GM23338 (cell line): ENCODE measurements around the gene PCSK6. TPM values are rescaled to one million over a fixed set of nuclear protein-coding genes. Genes with fewer than 3 reads are reported as not detected.

ENCODE experiments used
- ATAC-seq: fragments of 200-7000 bp; cut with Tn5 transposase; 3 replicates; pipeline ENCODE4 v1.9.1; 2020
- DNase-seq: peaks from one replicate; pipeline ENCODE4 v3.0.0-alpha.2; 2015; ENCODE audit warnings: low spot score
- H2AFZ ChIP-seq: fragments of 200-600 bp; sonication (generic); 2 replicates; pipeline ENCODE4 v1.8.0; 2016; ENCODE audit warnings: antibody characterized with exemption, mild to moderate bottlenecking, moderate library complexity
- H3F3A ChIP-seq: fragments of 200-600 bp; sonication (generic); replicated peaks from 2 replicates; pipeline ENCODE4 v1.8.0; 2017; ENCODE audit warnings: antibody characterized with exemption, mixed run types, low read depth
- H3K27ac ChIP-seq: fragments of 200-600 bp; sonication (generic); 2 replicates; pipeline ENCODE4 v1.6.1; 2016; ENCODE audit warnings: low read depth
- H3K27me3 ChIP-seq: fragments of 200-600 bp; sonication (generic); 2 replicates; pipeline ENCODE4 v1.8.0; 2016; ENCODE audit warnings: mild to moderate bottlenecking, mixed run types, moderate library complexity; ENCODE audit not compliant: insufficient read depth
- H3K36me3 ChIP-seq: fragments of 200-600 bp; sonication (generic); 2 replicates; pipeline ENCODE4 v1.8.0; 2016; ENCODE audit warnings: mild to moderate bottlenecking; ENCODE audit not compliant: insufficient read depth
- H3K4me1 ChIP-seq: fragments of 200-600 bp; sonication (generic); 2 replicates; pipeline ENCODE4 v1.8.0; 2016; ENCODE audit warnings: mild to moderate bottlenecking, moderate library complexity; ENCODE audit not compliant: insufficient read depth
- H3K4me2 ChIP-seq: fragments of 200-600 bp; sonication (generic); 2 replicates; pipeline ENCODE4 v1.7.1; 2017; ENCODE audit warnings: mixed run types
- H3K4me3 ChIP-seq: fragments of 200-600 bp; sonication (generic); 2 replicates; pipeline ENCODE4 v1.6.1; 2016; ENCODE audit warnings: mixed run types
- H3K79me2 ChIP-seq: fragments of 200-600 bp; sonication (generic); replicated peaks from 2 replicates; pipeline ENCODE4 v1.8.0; 2017; ENCODE audit warnings: mild to moderate bottlenecking; ENCODE audit not compliant: insufficient read depth
- H3K9me2 ChIP-seq: fragments of 200-600 bp; sonication (generic); 2 replicates; pipeline ENCODE4 v1.8.0; 2017; ENCODE audit not compliant: insufficient read depth
- H4K20me1 ChIP-seq: fragments of 200-600 bp; sonication (generic); replicated peaks from 2 replicates; pipeline ENCODE4 v1.8.0; 2017; ENCODE audit warnings: mild to moderate bottlenecking; ENCODE audit not compliant: insufficient read depth
- H3K27ac Mint-ChIP-seq: 2 replicates; pipeline ENCODE4 v1.8.0; 2020; ENCODE audit warnings: inconsistent platforms, mild to moderate bottlenecking, moderate library complexity, mixed read lengths
- H3K27me3 Mint-ChIP-seq: 3 replicates; pipeline ENCODE4 v1.8.0; 2022; ENCODE audit warnings: low read depth, mild to moderate bottlenecking, moderate library complexity, mixed read lengths, inconsistent platforms; ENCODE audit not compliant: insufficient read depth, poor library complexity
- H3K36me3 Mint-ChIP-seq: 3 replicates; pipeline ENCODE4 v1.8.0; 2021; ENCODE audit warnings: low read depth, mild to moderate bottlenecking, inconsistent platforms, moderate library complexity, mixed read lengths
- H3K4me1 Mint-ChIP-seq: 3 replicates; pipeline ENCODE4 v1.8.0; 2020; ENCODE audit warnings: mild to moderate bottlenecking, inconsistent platforms, mixed read lengths
- H3K4me3 Mint-ChIP-seq: 3 replicates; pipeline ENCODE4 v1.8.0; 2021; ENCODE audit warnings: moderate library complexity, mild to moderate bottlenecking, inconsistent platforms, mixed read lengths
- H3K9me3 Mint-ChIP-seq: 3 replicates; pipeline ENCODE4 v1.8.0; 2020; ENCODE audit warnings: moderate library complexity, mild to moderate bottlenecking, inconsistent platforms, mixed read lengths
- CREB1 ChIP-seq: fragments of 250-450 bp; sonication (Bioruptor Pico); IDR thresholded peaks from 2 replicates; pipeline ENCODE4 v1.5.0; 2020; ENCODE audit warnings: low read depth, mild to moderate bottlenecking, moderate library complexity
- EZH2 ChIP-seq: fragments of 200-600 bp; sonication (generic); IDR thresholded peaks from one replicate; pipeline ENCODE4 v1.8.0; 2017; ENCODE audit warnings: antibody characterized with exemption, mild to moderate bottlenecking, low read depth; ENCODE audit not compliant: unreplicated experiment
- EZH2phosphoT487 ChIP-seq: fragments of 200-600 bp; sonication (generic); IDR thresholded peaks from one replicate; pipeline ENCODE4 v1.8.1; 2018; ENCODE audit warnings: antibody characterized with exemption; ENCODE audit not compliant: unreplicated experiment
- JUNB ChIP-seq: IDR thresholded peaks from one replicate; pipeline ENCODE4 v1.6.1; 2016; ENCODE audit warnings: antibody characterized with exemption; ENCODE audit not compliant: unreplicated experiment
- NANOG ChIP-seq: IDR thresholded peaks from 2 replicates; pipeline ENCODE4 v1.6.1; 2016; ENCODE audit warnings: antibody characterized with exemption, borderline replicate concordance
- POLR2AphosphoS5 ChIP-seq: IDR thresholded peaks from 2 replicates; pipeline ENCODE4 v1.6.1; 2016; ENCODE audit warnings: antibody characterized with exemption, low read depth
- STAT1 ChIP-seq: IDR thresholded peaks from one replicate; pipeline ENCODE4 v1.6.1; 2016; ENCODE audit warnings: antibody characterized with exemption; ENCODE audit not compliant: unreplicated experiment
- ZNF114 ChIP-seq: fragments of 250-450 bp; sonication (Bioruptor Pico); IDR thresholded peaks from 2 replicates; pipeline ENCODE4 v1.5.0; 2020; ENCODE audit warnings: mild to moderate bottlenecking, moderate library complexity
- ZNF331 ChIP-seq: fragments of 250-450 bp; sonication (Bioruptor Pico); IDR thresholded peaks from 2 replicates; pipeline ENCODE4 v1.5.0; 2020; ENCODE audit warnings: low read depth, mild to moderate bottlenecking, moderate library complexity
- polyA plus RNA-seq: library from polyadenylated mRNA; unstranded; fragments of >200 nt; fragmentation: Nextera tagmentation; extraction: Ambion mirVana; gene quantifications from 2 replicates; pipeline ENCODE4 v1.2.1, GENCODE V29; 2016
- total RNA-seq: library from RNA; depleted of rRNA; stranded (reverse); fragments of >200 nt; shearing (Covaris generic); gene quantifications from 2 replicates; pipeline ENCODE4 v1.2.3, GENCODE V29; 2014
- TF ChIP-seq, protein P1 (sequence below): IDR thresholded peaks from 2 replicates; pipeline ENCODE4 v1.6.1; 2016; ENCODE audit warnings: antibody characterized with exemption
- TF ChIP-seq, protein P2 (sequence below), 2 experiments: fragments of 200-600 bp in 1 of 2; sonication (generic) in 1 of 2; conservative IDR thresholded peaks; 2 replicates each; pipeline versions ENCODE4 v1.5.1 to v1.6.1; 2016 to 2017; ENCODE audit warnings: antibody characterized with exemption in 2 of 2, low read depth in 2 of 2, mild to moderate bottlenecking in 2 of 2, moderate library complexity in 1 of 2
- TF ChIP-seq, protein P3 (sequence below): IDR thresholded peaks from one replicate; pipeline ENCODE4 v1.6.1; 2018; ENCODE audit warnings: antibody characterized with exemption; ENCODE audit not compliant: unreplicated experiment
- TF ChIP-seq, protein P4 (sequence below): fragments of 250-450 bp; sonication (Bioruptor Pico); IDR thresholded peaks from 2 replicates; pipeline ENCODE4 v1.5.0; 2020; ENCODE audit warnings: mild to moderate bottlenecking, moderate library complexity

PCSK6 gene
- total and polyA plus RNA-seq, 2 experiments from 2014 or later: 1.7 to 6.7 TPM

DNA sequence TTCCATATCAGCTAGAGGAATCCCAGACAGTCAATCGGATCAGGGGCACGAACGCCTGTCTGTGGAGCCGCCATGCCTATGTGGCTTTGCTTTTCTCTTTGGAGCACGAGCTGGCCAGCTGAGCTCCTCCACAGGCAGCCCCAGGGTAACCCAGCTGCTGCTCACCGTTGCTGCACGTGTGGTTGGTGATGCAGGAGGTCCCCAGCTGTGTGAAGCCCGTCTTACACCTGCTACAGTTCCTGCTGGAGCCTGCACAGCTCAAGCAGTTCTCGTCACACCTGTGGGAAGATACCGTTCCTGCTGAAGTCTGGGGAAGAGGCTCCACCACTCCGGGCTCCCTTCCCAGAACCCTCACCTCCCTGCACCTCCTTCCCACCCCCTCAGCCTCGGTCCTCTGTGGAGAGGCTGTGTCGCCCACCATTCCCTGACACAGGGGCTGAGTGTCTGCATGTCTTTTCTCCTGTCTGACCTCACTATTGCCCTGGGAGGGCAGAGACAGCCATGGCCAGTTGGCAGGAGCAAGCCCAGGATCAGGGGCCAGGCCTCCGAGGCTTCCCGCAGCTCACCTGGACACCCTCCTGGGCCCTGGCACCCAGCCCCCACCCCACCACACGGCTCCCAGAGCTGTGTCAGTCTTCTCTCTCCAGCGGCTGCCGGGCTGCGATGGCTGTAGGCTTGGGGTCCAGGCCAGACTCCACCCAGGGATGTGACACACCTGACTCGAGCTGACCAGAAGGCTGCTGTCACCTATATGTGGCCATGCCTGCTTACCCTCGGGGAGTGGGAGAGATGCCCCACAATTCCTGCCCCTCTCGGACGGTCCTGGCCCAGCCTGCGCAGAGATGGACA lies 182.2 kb downstream of the PCSK6 start:
- Histone ChIP-seq H2AFZ (no peak overlapping the region), H3K27ac (no peak overlapping the region), H4K20me1 (no peaks in the 10 kb centered on the region), H3K4me1 (no peaks in the 10 kb centered on the region), H3K36me3 (no peaks in the 10 kb centered on the region), H3K4me2 (no peak overlapping the region), H3K79me2 (no peaks in the 10 kb centered on the region), H3K27me3 (no peaks in the 10 kb centered on the region), H3K4me3 (no peak overlapping the region), H3F3A (no peaks in the 10 kb centered on the region), H3K9me2 (no peaks in the 10 kb centered on the region)
- TF ChIP-seq ZNF331 (CRISPR knock-in tag) (no peak), EZH2 (no peak), NANOG (no peak), CREB1 (no peak), STAT1 (no peak), ZNF114 (no peak), JUNB (no peak), POLR2AphosphoS5 (no peak), EZH2phosphoT487 (no peak)
- TF ChIP-seq, protein P1, sequence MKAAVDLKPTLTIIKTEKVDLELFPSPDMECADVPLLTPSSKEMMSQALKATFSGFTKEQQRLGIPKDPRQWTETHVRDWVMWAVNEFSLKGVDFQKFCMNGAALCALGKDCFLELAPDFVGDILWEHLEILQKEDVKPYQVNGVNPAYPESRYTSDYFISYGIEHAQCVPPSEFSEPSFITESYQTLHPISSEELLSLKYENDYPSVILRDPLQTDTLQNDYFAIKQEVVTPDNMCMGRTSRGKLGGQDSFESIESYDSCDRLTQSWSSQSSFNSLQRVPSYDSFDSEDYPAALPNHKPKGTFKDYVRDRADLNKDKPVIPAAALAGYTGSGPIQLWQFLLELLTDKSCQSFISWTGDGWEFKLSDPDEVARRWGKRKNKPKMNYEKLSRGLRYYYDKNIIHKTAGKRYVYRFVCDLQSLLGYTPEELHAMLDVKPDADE: no peak
- TF ChIP-seq, protein P2, sequence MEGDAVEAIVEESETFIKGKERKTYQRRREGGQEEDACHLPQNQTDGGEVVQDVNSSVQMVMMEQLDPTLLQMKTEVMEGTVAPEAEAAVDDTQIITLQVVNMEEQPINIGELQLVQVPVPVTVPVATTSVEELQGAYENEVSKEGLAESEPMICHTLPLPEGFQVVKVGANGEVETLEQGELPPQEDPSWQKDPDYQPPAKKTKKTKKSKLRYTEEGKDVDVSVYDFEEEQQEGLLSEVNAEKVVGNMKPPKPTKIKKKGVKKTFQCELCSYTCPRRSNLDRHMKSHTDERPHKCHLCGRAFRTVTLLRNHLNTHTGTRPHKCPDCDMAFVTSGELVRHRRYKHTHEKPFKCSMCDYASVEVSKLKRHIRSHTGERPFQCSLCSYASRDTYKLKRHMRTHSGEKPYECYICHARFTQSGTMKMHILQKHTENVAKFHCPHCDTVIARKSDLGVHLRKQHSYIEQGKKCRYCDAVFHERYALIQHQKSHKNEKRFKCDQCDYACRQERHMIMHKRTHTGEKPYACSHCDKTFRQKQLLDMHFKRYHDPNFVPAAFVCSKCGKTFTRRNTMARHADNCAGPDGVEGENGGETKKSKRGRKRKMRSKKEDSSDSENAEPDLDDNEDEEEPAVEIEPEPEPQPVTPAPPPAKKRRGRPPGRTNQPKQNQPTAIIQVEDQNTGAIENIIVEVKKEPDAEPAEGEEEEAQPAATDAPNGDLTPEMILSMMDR (conservative IDR thresholded peaks at IDR 0.05; ENCODE audit: low read depth in 2 of 2): no peak
- TF ChIP-seq, protein P3, sequence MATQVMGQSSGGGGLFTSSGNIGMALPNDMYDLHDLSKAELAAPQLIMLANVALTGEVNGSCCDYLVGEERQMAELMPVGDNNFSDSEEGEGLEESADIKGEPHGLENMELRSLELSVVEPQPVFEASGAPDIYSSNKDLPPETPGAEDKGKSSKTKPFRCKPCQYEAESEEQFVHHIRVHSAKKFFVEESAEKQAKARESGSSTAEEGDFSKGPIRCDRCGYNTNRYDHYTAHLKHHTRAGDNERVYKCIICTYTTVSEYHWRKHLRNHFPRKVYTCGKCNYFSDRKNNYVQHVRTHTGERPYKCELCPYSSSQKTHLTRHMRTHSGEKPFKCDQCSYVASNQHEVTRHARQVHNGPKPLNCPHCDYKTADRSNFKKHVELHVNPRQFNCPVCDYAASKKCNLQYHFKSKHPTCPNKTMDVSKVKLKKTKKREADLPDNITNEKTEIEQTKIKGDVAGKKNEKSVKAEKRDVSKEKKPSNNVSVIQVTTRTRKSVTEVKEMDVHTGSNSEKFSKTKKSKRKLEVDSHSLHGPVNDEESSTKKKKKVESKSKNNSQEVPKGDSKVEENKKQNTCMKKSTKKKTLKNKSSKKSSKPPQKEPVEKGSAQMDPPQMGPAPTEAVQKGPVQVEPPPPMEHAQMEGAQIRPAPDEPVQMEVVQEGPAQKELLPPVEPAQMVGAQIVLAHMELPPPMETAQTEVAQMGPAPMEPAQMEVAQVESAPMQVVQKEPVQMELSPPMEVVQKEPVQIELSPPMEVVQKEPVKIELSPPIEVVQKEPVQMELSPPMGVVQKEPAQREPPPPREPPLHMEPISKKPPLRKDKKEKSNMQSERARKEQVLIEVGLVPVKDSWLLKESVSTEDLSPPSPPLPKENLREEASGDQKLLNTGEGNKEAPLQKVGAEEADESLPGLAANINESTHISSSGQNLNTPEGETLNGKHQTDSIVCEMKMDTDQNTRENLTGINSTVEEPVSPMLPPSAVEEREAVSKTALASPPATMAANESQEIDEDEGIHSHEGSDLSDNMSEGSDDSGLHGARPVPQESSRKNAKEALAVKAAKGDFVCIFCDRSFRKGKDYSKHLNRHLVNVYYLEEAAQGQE: no peak
- TF ChIP-seq, protein P4, sequence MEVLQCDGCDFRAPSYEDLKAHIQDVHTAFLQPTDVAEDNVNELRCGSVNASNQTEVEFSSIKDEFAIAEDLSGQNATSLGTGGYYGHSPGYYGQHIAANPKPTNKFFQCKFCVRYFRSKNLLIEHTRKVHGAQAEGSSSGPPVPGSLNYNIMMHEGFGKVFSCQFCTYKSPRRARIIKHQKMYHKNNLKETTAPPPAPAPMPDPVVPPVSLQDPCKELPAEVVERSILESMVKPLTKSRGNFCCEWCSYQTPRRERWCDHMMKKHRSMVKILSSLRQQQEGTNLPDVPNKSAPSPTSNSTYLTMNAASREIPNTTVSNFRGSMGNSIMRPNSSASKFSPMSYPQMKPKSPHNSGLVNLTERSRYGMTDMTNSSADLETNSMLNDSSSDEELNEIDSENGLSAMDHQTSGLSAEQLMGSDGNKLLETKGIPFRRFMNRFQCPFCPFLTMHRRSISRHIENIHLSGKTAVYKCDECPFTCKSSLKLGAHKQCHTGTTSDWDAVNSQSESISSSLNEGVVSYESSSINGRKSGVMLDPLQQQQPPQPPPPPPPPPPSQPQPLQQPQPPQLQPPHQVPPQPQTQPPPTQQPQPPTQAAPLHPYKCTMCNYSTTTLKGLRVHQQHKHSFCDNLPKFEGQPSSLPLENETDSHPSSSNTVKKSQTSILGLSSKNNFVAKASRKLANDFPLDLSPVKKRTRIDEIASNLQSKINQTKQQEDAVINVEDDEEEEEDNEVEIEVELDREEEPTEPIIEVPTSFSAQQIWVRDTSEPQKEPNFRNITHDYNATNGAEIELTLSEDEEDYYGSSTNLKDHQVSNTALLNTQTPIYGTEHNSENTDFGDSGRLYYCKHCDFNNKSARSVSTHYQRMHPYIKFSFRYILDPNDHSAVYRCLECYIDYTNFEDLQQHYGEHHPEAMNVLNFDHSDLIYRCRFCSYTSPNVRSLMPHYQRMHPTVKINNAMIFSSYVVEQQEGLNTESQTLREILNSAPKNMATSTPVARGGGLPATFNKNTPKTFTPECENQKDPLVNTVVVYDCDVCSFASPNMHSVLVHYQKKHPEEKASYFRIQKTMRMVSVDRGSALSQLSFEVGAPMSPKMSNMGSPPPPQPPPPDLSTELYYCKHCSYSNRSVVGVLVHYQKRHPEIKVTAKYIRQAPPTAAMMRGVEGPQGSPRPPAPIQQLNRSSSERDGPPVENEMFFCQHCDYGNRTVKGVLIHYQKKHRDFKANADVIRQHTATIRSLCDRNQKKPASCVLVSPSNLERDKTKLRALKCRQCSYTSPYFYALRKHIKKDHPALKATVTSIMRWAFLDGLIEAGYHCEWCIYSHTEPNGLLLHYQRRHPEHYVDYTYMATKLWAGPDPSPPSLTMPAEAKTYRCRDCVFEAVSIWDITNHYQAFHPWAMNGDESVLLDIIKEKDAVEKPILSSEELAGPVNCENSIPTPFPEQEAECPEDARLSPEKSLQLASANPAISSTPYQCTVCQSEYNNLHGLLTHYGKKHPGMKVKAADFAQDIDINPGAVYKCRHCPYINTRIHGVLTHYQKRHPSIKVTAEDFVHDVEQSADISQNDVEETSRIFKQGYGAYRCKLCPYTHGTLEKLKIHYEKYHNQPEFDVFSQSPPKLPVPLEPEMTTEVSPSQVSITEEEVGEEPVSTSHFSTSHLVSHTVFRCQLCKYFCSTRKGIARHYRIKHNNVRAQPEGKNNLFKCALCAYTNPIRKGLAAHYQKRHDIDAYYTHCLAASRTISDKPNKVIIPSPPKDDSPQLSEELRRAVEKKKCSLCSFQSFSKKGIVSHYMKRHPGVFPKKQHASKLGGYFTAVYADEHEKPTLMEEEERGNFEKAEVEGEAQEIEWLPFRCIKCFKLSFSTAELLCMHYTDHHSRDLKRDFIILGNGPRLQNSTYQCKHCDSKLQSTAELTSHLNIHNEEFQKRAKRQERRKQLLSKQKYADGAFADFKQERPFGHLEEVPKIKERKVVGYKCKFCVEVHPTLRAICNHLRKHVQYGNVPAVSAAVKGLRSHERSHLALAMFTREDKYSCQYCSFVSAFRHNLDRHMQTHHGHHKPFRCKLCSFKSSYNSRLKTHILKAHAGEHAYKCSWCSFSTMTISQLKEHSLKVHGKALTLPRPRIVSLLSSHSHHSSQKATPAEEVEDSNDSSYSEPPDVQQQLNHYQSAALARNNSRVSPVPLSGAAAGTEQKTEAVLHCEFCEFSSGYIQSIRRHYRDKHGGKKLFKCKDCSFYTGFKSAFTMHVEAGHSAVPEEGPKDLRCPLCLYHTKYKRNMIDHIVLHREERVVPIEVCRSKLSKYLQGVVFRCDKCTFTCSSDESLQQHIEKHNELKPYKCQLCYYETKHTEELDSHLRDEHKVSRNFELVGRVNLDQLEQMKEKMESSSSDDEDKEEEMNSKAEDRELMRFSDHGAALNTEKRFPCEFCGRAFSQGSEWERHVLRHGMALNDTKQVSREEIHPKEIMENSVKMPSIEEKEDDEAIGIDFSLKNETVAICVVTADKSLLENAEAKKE: no peak
- Mint-ChIP-seq H3K27me3 (no peaks in the 10 kb centered on the region), H3K4me3 (no peak overlapping the region), H3K27ac (no peak overlapping the region), H3K4me1 (no peaks in the 10 kb centered on the region), H3K36me3 (no peaks in the 10 kb centered on the region), H3K9me3 (no peaks in the 10 kb centered on the region)
- no peak for ATAC-seq
- no peak for DNase-seq
